CD4-positive, alpha-beta T cell treated with Interleukin-6 at 100 ng/mL for 8 hours (primary cell): ENCODE data around the gene DUSP16.
"Not testable (repeated sequence)": the region's sequence is repeated elsewhere in the genome, so short reads cannot be mapped to it uniquely, and the experiment has no call there.

Experiments used
- DNase-seq: peaks from one replicate; pipeline ENCODE4 v3.0.0-alpha.2; 2020; ENCODE audit warnings: mixed read lengths, low spot score

DUSP16 gene

GRCh38 chr12:12492547-12492946 is 70.1 kb downstream of the DUSP16 start:
- DNase-seq: no peak

- no peak for DNase-seq
Measured at GRCh38 chr12:12491606-12492005, 71.1 kb downstream of the DUSP16 start.

- DNase-seq: no peak
Measured at GRCh38 chr12:12488823-12489550, 73.7 kb downstream of the DUSP16 start.

GRCh38 chr12:12488296-12488695 is 74.4 kb downstream of the DUSP16 start:
- DNase-seq: no peak

- no peak for DNase-seq
Measured at GRCh38 chr12:12487490-12487889, 75.2 kb downstream of the DUSP16 start.

GRCh38 chr12:12486661-12487240 is 75.9 kb downstream of the DUSP16 start:
- DNase-seq: no peak

GRCh38 chr12:12483438-12483837 is 79.2 kb downstream of the DUSP16 start:
- DNase-seq: no peak

- DNase-seq: no peak
Measured at GRCh38 chr12:12482959-12483358, 79.7 kb downstream of the DUSP16 start.

GRCh38 chr12:12482150-12482761 is 80.4 kb downstream of the DUSP16 start:
- DNase-seq: peak; percentile 73

GRCh38 chr12:12481631-12482030 is 81.0 kb downstream of the DUSP16 start:
- peak; percentile 56 for DNase-seq

GRCh38 chr12:12480074-12480473 is 82.6 kb downstream of the DUSP16 start:
- no peak for DNase-seq

GRCh38 chr12:12477532-12477890 is 85.2 kb downstream of the DUSP16 start:
- no peak for DNase-seq

GRCh38 chr12:12476857-12477531 is 85.7 kb downstream of the DUSP16 start:
- DNase-seq: no peak

GRCh38 chr12:12474931-12475795 is 87.5 kb downstream of the DUSP16 start:
- DNase-seq: peak; percentile 81

GRCh38 chr12:12474471-12474928 is 88.2 kb downstream of the DUSP16 start:
- DNase-seq: no peak

GRCh38 chr12:12473223-12473622 is 89.4 kb downstream of the DUSP16 start:
- no peak for DNase-seq

GRCh38 chr12:12471982-12472961 is 90.4 kb downstream of the DUSP16 start:
- DNase-seq: not testable (repeated sequence)

GRCh38 chr12:12470751-12471306 is 91.8 kb downstream of the DUSP16 start:
- no peak for DNase-seq

- no peak for DNase-seq
Measured at GRCh38 chr12:12469386-12469785, 93.3 kb downstream of the DUSP16 start.

GRCh38 chr12:12468575-12468974 is 94.1 kb downstream of the DUSP16 start:
- no peak for DNase-seq
